Spinal cord (tissue), 10 donors: ENCODE measurements around the gene LRP5. TPM values are rescaled to one million over a fixed set of nuclear protein-coding genes. Genes with fewer than 3 reads are reported as not detected.

Source experiments
- DNase-seq, 6 donors: peaks; one replicate each; pipeline versions ENCODE4 v3.0.0 to v3.0.0-alpha.2; 2013 to 2015; ENCODE audit warnings: low spot score in 6 of 6, low read depth in 4 of 6
- H3K27ac ChIP-seq: one replicate; pipeline ENCODE4 v1.5.1; 2013; ENCODE audit warnings: low read depth, low read length, control low read depth
- H3K27me3 ChIP-seq: one replicate; pipeline ENCODE4 v1.6.1; 2013; ENCODE audit warnings: low read length; ENCODE audit not compliant: control insufficient read depth, insufficient read depth
- H3K36me3 ChIP-seq: one replicate; pipeline ENCODE4 v1.6.1; 2013; ENCODE audit warnings: low read length; ENCODE audit not compliant: control insufficient read depth, insufficient read depth
- H3K4me1 ChIP-seq: one replicate; pipeline ENCODE4 v1.6.1; 2013; ENCODE audit warnings: low read length; ENCODE audit not compliant: control insufficient read depth, insufficient read depth
- H3K4me3 ChIP-seq: one replicate; pipeline ENCODE4 v1.5.1; 2013; ENCODE audit warnings: low read depth, low read length, control low read depth
- H3K9me3 ChIP-seq: one replicate; pipeline ENCODE4 v1.6.1; 2013; ENCODE audit warnings: low read length; ENCODE audit not compliant: control insufficient read depth, insufficient read depth
- WGBS: methylation state at CpG from one replicate; pipeline ENCODE4 v1.1.5; 2013; ENCODE audit warnings: missing lambda C conversion rate; ENCODE audit not compliant: insufficient coverage; 5-methylcytosine and 5-hydroxymethylcytosine counted together
- polyA plus RNA-seq, 2 donors: library from polyadenylated mRNA; unstranded; fragments of 120-200 nt; gene quantifications; one replicate each; pipeline ENCODE4 v1.2.1, GENCODE V29; 2013; ENCODE audit not compliant: insufficient read length in 2 of 2
- total RNA-seq, 2 donors: library from RNA; depleted of rRNA in 1 of 2; stranded (reverse); fragments of 120-200 nt in 1 of 2; fragments of >200 nt in 1 of 2; gene quantifications; one replicate each; pipeline versions ENCODE4 v1.2.3 to v1.2.4, GENCODE V29; 2013 to 2014
- donor health status: healthy.

LRP5 gene
- total and polyA plus RNA-seq, 4 donors: 12.8 to 32.4 (median 25.7) TPM

DNA sequence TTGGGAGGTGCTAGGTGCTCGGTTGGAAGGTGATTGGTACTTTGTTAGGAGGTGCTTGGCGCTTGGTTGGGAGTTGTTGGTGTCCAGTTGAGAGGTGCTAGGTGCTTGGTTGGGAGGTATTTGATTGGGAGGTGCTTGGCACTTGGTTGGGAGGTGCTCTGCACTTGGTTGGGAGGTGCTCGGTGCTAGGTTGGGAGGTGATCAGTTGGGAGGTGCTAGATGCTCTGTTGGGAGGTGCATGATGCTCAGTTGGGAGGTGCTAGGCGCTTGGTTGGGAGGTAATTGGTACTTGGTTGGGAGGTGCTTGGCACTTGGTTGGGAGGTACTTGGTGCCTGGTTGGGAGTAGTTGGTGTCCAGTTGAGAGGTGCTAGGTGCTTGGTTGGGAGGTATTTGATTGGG is 40.2 kb downstream of the LRP5 start:
- no peaks in the 10 kb centered on the region for H3K9me3 ChIP-seq
- H3K4me1 ChIP-seq: peaks cover 26% of the 10 kb centered on the region
- no peak overlapping the region for H3K27ac ChIP-seq
- H3K4me3 ChIP-seq: no peak overlapping the region
- H3K36me3 ChIP-seq: peaks cover 63% of the 10 kb centered on the region
- H3K27me3 ChIP-seq: no peaks in the 10 kb centered on the region
- no peak for DNase-seq
- WGBS: 96% methylated on average over 4 of the region's 4 CpGs

DNA sequence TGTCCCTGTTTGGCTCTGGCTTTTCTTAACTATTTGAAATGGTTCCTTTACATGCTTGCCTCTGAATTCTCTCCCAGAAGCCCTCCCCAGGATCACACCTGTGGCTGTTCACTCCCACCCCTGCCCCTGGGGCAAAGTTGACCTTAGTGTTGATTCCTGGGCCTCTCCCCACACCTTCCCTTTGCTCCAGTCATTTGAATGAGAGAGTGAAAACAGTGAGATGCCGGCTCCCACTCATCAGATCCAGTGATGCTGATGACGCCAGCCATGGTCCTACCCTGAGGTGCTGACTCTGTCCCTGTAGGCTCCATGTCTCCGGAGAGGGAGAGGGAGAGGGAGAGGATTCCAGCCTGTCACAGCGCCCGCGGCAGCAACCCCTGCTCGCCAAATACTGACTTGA is 40.7 kb downstream of the LRP5 start:
- Histone ChIP-seq H3K4me1 (peaks cover 23% of the 10 kb centered on the region), H3K27me3 (no peaks in the 10 kb centered on the region), H3K36me3 (peaks cover 63% of the 10 kb centered on the region), H3K27ac (no peak overlapping the region), H3K9me3 (no peaks in the 10 kb centered on the region), H3K4me3 (no peak overlapping the region)
- no peak for DNase-seq
- WGBS: 55% methylated on average over 6 of the region's 7 CpGs

DNA sequence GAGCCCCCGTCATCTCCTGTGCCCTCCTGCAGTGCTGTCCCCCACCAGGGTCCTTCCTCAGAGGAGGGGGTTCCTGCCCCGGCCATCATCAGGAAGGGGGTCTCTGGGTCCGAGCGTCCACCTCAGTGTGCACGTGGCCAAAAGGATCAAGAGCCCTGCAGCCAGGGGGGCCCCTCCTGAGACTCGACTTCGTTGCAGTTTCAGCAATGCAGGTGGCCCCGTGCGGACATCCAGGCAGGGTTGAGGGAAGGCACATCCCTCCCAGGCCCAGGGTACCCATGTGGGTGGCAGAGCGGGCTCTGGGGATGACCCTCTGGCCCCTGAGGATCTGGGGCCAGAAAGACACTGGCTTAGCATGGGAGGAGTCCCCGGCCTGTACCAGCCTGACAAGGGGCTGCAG is 41.3 kb downstream of the LRP5 start:
- 75% methylated on average over 11 of the region's 11 CpGs for WGBS
- H3K27ac ChIP-seq: no peak overlapping the region
- H3K9me3 ChIP-seq: no peaks in the 10 kb centered on the region
- DNase-seq: no peak
- H3K4me3 ChIP-seq: no peak overlapping the region
- peaks cover 62% of the 10 kb centered on the region for H3K36me3 ChIP-seq
- H3K27me3 ChIP-seq: no peaks in the 10 kb centered on the region
- peaks cover 23% of the 10 kb centered on the region for H3K4me1 ChIP-seq

DNA sequence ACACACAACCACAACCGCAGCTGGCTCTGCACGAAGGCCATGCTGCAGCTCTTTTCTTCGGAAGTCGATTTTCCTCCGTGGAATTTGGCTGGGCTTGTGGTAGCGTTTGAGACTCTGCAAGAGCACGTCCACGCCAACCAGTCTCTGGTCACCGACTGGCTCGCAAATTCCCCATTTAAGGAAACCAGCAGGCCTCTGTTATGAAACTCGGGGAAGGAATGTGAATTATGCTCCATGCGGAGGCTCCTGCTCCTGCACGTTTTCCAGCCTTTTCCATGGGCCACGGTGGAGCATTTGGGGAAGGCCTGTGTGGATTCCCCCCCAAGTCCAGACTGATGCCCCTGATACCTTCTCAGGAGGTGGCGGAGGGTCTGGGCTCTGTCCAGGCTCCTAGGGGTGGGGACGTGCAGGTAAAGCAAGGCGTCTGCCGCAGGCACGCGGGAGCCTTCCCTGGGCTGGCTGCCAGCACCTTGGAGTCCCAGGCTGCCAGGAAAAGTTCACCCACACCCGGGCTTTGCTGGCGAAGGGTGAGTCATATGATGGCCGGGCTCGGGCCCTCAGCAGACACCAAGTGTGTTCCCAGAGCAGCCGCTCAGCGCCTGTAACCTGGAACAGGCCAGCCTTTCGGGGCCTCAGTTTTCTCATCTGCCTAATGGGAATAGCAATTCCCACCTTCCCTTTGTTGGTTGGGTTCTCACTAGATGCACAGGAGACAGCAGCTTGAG is 41.9 kb downstream of the LRP5 start:
- H3K27me3 ChIP-seq: no peaks in the 10 kb centered on the region
- 71% methylated on average over 27 of the region's 27 CpGs for WGBS
- no peak overlapping the region for H3K4me3 ChIP-seq
- peaks cover 23% of the 10 kb centered on the region for H3K4me1 ChIP-seq
- H3K27ac ChIP-seq: peak overlapping the region; percentile 57
- peak in 1 of 6 donors; percentile 56 for DNase-seq
- no peaks in the 10 kb centered on the region for H3K9me3 ChIP-seq
- H3K36me3 ChIP-seq: peaks cover 66% of the 10 kb centered on the region

DNA sequence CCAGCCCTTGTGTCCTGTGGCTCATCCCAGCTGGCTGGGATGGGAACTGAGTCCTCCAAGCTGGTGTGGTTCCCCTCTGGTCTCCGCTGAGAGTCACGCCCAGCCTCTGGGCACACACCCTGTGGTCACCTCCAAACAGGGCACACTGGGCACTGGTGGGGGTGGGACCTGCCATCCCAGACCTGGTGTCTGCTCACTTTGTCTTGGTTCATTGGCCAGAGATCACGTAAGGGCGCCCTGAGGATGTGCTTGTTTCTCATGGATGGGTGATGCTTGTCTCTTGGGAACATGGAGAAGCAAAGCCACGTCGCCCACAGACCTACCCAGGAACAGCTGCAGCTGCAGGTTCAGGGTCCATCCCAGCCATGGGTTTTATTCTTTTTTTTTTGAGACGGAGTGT is 43.1 kb downstream of the LRP5 start:
- Histone ChIP-seq H3K36me3 (peaks cover 64% of the 10 kb centered on the region), H3K27me3 (no peaks in the 10 kb centered on the region), H3K27ac (no peak overlapping the region), H3K4me3 (no peak overlapping the region), H3K9me3 (no peaks in the 10 kb centered on the region), H3K4me1 (peaks cover 20% of the 10 kb centered on the region)
- 96% methylated on average over 6 of the region's 7 CpGs for WGBS
- no peak for DNase-seq

DNA sequence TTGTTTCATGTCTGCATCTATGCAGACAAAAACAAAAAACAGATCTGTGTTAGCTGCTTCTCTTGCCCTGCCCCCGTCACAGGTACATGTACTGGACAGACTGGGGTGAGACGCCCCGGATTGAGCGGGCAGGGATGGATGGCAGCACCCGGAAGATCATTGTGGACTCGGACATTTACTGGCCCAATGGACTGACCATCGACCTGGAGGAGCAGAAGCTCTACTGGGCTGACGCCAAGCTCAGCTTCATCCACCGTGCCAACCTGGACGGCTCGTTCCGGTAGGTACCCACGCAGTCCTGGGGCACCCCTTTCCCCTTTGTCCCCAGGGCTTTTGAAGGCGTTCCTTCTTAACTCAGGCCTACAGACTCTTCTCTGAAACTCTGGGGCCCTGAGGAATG is 45.2 kb downstream of the LRP5 start:
- no peak overlapping the region for H3K4me3 ChIP-seq
- no peak for DNase-seq
- no peaks in the 10 kb centered on the region for H3K9me3 ChIP-seq
- peaks cover 52% of the 10 kb centered on the region for H3K36me3 ChIP-seq
- H3K27ac ChIP-seq: no peak overlapping the region
- WGBS: 97% methylated on average over 14 of the region's 14 CpGs
- H3K27me3 ChIP-seq: no peaks in the 10 kb centered on the region
- peaks cover 19% of the 10 kb centered on the region for H3K4me1 ChIP-seq

DNA sequence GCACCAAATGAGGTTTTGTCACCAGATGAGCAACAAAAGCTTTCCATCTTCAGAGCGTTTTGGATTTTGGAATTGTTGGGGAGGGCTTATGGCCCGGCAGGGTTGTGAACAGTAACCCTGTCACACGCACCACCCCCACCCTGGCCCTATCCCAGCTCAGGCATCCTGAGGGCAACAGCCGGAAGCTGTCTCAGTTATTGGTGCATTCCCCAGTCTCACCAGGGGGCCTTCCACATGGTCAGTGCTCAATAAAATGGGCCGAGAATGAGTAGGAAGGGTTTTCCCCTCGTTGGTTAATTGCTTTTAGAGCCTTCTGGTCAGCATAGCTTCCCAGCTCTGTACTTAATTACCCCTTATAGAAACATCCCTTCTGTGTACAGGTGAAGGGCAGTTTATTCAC is 46.0 kb downstream of the LRP5 start:
- no peak overlapping the region for H3K4me3 ChIP-seq
- H3K36me3 ChIP-seq: peaks cover 53% of the 10 kb centered on the region
- no peaks in the 10 kb centered on the region for H3K9me3 ChIP-seq
- WGBS: no CpG with 5 or more reads among the region's 6 CpGs
- DNase-seq: no peak
- no peak overlapping the region for H3K27ac ChIP-seq
- H3K4me1 ChIP-seq: peaks cover 16% of the 10 kb centered on the region
- no peaks in the 10 kb centered on the region for H3K27me3 ChIP-seq

DNA sequence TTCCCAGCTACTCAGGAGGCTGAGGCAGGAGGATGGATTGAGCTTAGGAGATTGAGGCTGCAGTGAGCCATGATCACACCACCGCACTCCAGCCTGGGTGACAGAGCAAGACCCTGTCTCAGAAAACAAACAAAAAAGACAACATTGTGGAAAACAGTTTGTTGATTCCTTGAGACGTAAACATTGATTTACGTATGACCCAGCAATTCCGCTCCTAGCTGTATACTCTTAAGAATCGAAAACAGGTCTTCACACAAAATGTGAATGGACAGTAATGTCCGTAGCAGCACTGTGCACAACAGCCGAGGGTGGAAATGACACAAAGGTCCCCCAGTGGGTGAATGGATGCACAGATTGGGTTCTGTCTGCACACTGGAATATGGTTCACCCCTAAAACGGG is 49.3 kb downstream of the LRP5 start:
- no peak overlapping the region for H3K27ac ChIP-seq
- H3K4me1 ChIP-seq: no peaks in the 10 kb centered on the region
- no peaks in the 10 kb centered on the region for H3K27me3 ChIP-seq
- H3K36me3 ChIP-seq: peaks cover 61% of the 10 kb centered on the region
- WGBS: 88% methylated on average over 7 of the region's 8 CpGs
- no peaks in the 10 kb centered on the region for H3K9me3 ChIP-seq
- no peak for DNase-seq
- H3K4me3 ChIP-seq: no peak overlapping the region

DNA sequence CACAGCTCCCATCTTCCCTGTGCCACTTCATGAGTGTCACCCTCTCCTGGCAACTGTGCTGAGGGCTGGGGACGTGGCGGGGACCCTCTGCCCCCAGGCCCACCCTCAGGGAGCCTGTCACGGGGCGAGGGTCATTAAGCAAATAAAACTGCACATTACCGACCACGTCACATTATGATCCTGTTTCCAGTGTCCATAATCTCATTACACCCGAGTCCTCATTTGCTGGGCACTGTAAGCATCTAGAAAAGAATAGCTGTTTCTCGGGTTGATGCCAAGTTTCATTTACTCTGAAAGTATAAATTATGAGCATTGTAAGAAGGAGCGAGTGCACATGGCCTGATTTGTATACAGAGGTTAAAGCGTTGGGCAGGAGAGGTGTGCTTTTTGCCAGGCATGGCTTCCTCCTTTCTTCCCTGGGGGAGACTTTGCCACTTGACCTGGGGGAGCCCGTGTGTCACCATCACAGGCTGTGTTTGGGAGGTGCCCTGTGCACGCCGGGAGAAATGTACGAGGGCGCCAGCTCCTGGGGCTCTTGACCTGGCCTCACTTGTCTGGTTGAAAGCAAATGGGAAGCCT is 50.5 kb downstream of the LRP5 start:
- Histone ChIP-seq H3K27me3 (no peaks in the 10 kb centered on the region), H3K9me3 (no peaks in the 10 kb centered on the region), H3K4me3 (no peak overlapping the region), H3K27ac (no peak overlapping the region), H3K36me3 (peaks cover 66% of the 10 kb centered on the region), H3K4me1 (no peaks in the 10 kb centered on the region)
- WGBS: 59% methylated on average over 10 of the region's 15 CpGs
- DNase-seq: peak in 1 of 6 donors; percentile 37

DNA sequence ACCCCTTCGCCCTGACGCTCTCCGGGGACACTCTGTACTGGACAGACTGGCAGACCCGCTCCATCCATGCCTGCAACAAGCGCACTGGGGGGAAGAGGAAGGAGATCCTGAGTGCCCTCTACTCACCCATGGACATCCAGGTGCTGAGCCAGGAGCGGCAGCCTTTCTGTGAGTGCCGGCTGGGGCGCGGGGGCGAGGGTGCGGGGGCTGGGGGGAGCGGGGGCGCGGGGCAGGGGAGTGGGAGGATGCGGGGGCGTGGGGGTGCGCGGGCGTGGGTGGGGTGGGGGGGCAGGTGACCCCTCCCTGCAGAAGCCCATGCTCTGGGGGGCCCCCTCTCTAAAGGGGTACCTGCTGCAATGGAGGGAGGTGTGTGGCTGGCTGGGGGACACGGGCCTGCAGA is 51.4 kb downstream of the LRP5 start:
- WGBS: 92% methylated on average over 5 of the region's 20 CpGs
- H3K9me3 ChIP-seq: no peaks in the 10 kb centered on the region
- no peak overlapping the region for H3K27ac ChIP-seq
- H3K27me3 ChIP-seq: no peaks in the 10 kb centered on the region
- H3K4me1 ChIP-seq: no peaks in the 10 kb centered on the region
- DNase-seq: no peak
- H3K36me3 ChIP-seq: peaks cover 64% of the 10 kb centered on the region
- no peak overlapping the region for H3K4me3 ChIP-seq
